ENCODE data around the gene ADAMTS12.

ADAMTS12 gene

GRCh38 chr5:33742181-33742580, 149.6 kb downstream of the ADAMTS12 start:
- DNase-seq (ENCODE audit: extremely low read depth, low read depth): no peak
- no peak for TF ChIP-seq CTCF (IDR thresholded peaks at IDR 0.05; ENCODE audit: low read depth, low read length)

- no peak for DNase-seq (ENCODE audit: extremely low read depth, low read depth)
- TF ChIP-seq CTCF (IDR thresholded peaks at IDR 0.05; ENCODE audit: low read depth, low read length): no peak
These were observed 152.8 kb downstream of the ADAMTS12 start for GRCh38 chr5:33738967-33739366.

GRCh38 chr5:33738097-33738496, 153.7 kb downstream of the ADAMTS12 start:
- TF ChIP-seq CTCF (IDR thresholded peaks at IDR 0.05; ENCODE audit: low read depth, low read length): no peak
- no peak for DNase-seq (ENCODE audit: extremely low read depth, low read depth)

- TF ChIP-seq CTCF (IDR thresholded peaks at IDR 0.05; ENCODE audit: low read depth, low read length): no peak
- no peak for DNase-seq (ENCODE audit: extremely low read depth, low read depth)
These were observed 154.1 kb downstream of the ADAMTS12 start for GRCh38 chr5:33737697-33738096.

GRCh38 chr5:33737284-33737683, 154.5 kb downstream of the ADAMTS12 start:
- TF ChIP-seq CTCF (IDR thresholded peaks at IDR 0.05; ENCODE audit: low read depth, low read length): no peak
- no peak for DNase-seq (ENCODE audit: extremely low read depth, low read depth)

- TF ChIP-seq CTCF (IDR thresholded peaks at IDR 0.05; ENCODE audit: low read depth, low read length): no peak
- peak; percentile 80 for DNase-seq (ENCODE audit: extremely low read depth, low read depth)
These were observed 155.3 kb downstream of the ADAMTS12 start for GRCh38 chr5:33736510-33736909.

GRCh38 chr5:33735072-33735471, 156.7 kb downstream of the ADAMTS12 start:
- TF ChIP-seq CTCF (IDR thresholded peaks at IDR 0.05; ENCODE audit: low read depth, low read length): no peak
- no peak for DNase-seq (ENCODE audit: extremely low read depth, low read depth)
